GM18873 (cell line): ENCODE measurements around the gene TBC1D24.

Experiments used
- ATAC-seq: cut with Tn5 transposase; IDR thresholded peaks from one replicate; pipeline ENCODE4 v1.9.1; 2021; ENCODE audit warnings: mild to moderate bottlenecking, moderate library complexity, moderate number of reproducible peaks; ENCODE audit not compliant: unreplicated experiment, low FRiP score

Gene TBC1D24

GRCh38 chr16:2514333-2515179 is 39.6 kb downstream of the TBC1D24 start:
- ATAC-seq: no peak

GRCh38 chr16:2515180-2515851 is 40.4 kb downstream of the TBC1D24 start:
- no peak for ATAC-seq

GRCh38 chr16:2516391-2517240 is 41.7 kb downstream of the TBC1D24 start:
- no peak for ATAC-seq

- no peak for ATAC-seq
Measured at GRCh38 chr16:2517954-2518605, 43.2 kb downstream of the TBC1D24 start.

DNA sequence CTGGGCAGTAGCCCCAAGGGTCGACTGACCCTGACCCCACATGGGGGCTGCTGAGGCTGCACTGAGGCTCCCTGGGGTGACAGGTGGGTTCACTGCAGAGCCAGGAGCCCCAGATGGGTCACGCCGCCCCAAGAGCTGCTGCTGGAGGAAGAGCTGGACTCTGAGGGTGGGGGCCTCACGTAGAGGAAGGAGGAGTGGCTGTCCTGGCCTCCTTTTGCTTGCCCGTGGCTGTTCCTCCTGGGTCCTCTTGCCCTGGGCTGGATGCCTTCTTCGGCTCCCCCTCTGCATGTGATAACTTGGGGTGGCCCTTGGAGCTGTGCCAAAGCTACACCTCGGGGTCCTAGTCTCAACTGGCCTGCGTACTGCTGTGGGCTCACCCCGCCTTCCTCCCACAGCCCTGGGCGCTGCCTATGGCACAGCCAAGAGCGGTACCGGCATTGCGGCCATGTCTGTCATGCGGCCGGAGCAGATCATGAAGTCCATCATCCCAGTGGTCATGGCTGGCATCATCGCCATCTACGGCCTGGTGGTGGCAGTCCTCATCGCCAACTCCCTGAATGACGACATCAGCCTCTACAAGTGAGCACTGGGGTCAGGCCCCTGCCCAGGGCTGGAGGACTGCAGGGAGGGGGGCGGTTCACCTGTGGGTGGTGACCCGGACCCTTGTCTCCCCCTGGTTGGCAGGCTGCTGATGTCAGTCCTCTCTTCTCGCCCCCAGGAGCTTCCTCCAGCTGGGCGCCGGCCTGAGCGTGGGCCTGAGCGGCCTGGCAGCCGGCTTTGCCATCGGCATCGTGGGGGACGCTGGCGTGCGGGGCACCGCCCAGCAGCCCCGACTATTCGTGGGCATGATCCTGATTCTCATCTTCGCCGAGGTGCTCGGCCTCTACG is 44.1 kb downstream of the TBC1D24 start:
- no peak for ATAC-seq

DNA sequence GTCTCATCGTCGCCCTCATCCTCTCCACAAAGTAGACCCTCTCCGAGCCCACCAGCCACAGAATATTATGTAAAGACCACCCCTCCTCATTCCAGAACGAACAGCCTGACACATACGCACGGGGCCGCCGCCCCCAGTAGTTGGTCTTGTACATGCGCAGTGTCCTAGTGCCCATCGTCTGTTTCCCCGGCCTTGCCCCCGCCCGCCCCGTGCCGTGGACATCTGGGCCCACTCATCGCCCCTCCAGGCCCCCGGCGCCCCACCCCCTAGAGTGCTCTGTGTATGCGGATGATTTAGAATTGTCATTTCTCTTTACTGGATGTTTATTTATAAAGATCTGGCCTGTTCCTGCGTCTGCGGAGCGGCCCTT is 44.8 kb downstream of the TBC1D24 start:
- no peak for ATAC-seq

- no peak for ATAC-seq
Measured at GRCh38 chr16:2520097-2520783, 45.3 kb downstream of the TBC1D24 start, which contains the start of gene AMDHD2. Gene AMDHD2 (plus strand): TSS chr16:2520371. CDS start chr16:2520459, 88 bp downstream.

DNA sequence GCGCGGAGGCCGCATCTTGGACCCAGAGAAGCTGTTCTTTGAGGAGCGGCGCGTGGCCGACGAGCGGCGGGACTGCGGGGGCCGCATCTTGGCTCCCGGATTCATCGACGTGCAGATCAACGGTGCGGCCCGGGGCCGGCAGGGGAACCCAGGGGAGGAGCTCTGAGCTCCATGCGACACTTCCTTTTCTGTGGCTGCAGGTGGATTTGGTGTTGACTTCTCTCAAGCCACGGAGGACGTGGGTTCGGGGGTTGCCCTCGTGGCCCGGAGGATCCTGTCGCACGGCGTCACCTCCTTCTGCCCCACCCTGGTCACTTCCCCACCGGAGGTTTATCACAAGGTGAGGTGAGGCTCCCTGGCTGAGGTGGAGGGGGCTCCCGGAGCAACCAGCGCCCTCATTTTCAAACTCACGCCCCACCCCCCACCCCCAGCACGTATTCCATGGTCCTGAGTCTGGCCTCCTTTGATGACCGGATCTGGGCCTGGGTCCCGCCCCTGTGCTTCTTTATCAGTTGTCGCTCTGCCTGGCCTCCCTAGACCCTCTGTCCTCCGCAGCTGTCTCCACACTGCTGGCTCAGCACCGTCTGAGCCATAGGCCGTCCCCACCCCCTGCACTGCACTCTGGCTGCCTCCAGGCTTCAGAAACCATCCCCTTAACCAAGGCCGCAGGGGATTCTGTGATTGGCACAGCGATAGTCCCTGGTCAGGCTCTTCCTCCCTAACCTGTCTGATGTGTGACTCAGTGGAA is 46.0 kb downstream of the TBC1D24 start:
- ATAC-seq: no peak

DNA sequence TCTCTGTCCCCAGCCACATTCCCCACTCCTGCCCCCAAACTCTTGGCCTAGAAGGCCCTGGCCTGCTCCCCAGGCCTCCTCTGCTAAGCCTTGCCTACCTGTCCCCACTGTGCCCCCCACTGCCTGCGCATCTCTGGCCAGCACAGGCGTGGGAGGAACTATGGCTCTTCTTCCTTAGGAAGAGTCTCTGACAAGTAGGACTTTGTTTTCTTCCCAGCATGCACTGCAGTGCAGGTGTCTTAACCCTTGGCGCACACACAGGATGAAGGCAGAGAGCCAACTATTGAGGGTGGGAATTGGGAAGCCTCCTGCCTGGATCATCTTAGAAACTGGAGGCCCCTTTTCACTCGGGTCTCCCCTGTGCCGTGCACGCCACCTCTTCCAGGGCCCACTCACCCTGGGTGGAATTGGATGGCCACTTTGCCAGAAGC is 48.9 kb downstream of the TBC1D24 start:
- ATAC-seq: no peak

DNA sequence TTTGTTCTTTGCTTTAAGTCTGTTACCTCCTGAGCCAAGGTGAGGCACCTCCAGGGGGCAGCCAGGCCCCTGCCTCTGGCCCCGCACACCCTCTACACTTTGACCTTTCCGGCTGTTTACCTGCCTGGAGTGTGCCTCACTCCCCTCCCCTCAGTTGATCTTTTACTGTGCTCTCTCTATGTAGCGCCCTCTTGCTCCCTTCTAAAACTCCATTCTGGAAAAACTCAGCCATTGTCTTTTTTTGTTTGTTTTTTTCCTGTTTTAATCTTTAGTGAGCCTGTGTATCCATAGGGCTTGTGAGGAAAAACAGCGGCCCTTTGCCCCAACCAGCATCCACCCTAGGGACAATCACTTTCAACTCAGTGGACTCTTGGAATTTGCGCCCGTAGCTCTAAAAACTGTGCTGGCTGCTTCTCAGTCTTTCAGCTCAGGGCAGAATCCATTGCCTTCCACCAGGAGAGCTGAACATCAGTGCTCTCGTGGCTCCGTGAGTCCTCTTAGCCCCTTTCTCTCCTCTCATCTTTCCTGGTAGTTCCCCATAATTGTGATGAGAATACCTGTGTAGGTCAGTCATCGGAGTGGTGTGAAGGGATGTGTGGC is 49.5 kb downstream of the TBC1D24 start:
- ATAC-seq: no peak

DNA sequence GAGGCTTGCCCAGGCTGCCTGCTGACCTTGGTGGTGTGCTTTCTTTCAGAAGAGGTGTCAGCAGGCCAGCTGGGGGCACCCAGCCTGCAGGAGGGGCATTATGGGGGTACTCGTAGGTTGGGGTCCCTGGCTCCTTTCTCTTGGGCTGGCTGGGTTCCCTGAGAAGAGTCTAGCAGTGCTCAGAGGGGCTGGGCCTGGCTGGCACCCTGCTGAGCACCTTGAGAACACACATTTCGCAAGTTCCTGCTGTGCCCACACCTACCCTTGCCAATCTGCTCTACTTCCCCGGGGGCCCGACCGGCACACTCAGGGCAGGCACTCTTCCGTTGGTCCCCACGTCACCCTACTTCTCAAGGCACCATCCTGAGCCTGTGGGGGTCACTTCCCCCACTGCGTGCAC is 51.2 kb downstream of the TBC1D24 start:
- ATAC-seq: no peak

DNA sequence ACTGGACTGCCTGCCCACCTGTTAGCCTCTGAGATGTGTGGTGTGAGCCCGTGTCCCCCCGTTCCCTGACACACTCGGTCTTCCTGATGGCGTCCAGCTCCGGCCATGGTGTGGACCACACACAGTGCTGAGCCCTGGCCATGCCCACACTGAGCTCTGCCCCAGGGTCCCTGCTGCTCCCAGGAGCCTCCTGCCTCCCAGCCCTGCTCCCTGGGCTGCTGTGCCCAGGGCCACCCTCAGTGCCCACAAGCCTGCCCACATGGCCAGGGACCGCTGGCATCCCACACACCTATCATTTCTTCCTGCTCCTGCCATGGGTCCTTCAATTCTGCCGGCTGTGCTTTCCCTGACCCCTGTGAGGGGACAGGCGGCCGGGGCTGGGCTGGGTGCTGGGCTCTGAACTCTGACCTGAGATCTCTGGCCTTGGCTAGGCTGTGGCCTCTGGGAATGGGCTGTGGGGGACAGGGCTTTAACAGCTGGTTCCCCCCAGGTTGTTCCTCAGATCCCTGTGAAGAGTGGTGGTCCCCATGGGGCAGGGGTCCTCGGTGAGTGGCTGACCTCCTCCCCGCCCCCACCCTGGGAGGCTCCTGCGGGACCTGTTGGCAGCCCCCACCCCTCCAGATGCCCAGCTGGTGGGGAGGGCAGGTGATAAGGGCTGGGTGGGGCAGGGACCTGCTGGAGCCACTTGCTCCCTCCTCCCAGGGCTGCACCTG is 52.3 kb downstream of the TBC1D24 start:
- no peak for ATAC-seq

DNA sequence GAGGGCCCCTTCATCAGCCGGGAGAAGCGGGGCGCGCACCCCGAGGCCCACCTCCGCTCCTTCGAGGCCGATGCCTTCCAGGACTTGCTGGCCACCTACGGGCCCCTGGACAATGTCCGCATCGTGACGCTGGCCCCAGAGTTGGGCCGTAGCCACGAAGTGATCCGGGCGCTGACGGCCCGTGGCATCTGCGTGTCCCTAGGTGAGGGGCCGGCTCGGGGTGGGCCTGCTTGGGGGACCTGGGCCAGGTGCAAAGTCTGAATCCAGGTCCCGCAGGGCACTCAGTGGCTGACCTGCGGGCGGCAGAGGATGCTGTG is 52.8 kb downstream of the TBC1D24 start:
- ATAC-seq: no peak

DNA sequence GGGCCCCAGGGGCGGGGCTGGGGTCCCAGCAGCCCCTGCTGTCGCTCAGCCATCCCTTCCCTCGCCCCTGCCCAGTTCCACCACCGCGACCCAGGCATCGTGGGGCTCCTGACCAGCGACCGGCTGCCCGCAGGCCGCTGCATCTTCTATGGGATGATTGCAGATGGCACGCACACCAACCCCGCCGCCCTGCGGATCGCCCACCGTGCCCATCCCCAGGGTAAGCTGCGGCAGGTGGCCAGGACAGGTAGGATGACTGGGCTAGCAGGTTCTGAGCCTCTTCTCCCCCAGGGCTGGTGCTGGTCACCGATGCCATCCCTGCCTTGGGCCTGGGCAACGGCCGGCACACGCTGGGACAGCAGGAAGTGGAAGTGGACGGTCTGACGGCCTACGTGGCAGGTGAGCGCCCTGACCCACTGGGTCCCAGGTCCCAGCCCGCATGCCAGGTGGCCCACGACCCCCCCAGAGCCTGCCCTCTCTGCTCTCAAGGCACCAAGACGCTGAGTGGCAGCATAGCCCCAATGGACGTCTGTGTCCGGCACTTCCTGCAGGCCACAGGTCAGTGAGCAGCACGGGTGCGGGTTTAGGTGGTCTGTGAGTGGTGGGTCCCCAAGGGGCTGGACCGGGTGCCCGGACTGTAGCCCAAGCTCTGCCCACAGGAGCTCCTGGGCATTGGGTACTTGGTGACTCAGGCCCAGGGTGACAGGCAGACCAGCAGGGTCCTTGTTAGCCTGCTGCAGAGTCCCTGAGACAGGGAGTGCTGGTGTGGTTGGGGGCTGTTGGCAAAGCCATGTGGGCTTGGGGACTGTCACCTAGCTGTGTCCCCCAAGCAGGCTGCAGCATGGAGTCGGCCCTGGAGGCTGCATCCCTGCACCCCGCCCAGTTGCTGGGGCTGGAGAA is 53.5 kb downstream of the TBC1D24 start:
- no peak for ATAC-seq

DNA sequence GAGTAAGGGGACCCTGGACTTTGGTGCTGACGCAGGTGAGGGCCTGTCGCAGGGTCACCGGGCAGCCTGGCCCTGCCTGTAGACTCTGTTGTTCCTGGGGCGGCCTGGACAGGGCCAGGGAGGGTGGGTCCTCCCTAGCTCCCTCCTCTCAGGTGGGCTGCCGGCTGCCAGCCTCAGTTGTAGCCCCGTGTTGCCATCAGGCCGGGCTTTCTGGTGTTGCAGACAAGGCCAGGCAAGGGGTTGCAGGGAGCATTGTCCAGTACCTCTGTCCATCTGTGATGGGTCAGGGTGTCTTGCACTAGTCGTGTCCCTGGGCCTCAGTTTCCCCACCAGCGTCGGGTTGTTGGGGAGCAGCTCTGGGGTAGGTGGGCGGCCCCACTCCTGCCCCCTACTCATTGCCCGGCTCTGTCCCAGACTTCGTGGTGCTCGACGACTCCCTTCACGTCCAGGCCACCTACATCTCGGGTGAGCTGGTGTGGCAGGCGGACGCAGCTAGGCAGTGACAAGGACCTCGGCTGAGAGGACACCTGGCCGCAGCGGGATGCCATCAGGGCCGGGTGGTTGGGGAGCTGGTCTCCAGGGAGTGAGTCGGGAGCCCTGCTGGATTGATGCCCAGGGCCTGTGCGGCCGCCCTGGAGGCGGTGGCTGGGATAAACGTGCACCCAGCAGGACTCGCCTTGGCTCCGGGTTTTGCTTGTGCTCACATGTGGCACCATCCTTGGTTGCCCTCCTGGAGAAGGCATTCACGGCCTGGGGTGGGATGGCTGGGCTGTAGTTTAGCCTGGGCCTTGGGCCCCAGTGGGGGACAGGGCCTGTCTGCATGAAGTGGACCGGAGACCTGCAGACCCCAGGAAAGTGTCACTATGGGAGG is 54.4 kb downstream of the TBC1D24 start:
- ATAC-seq: no peak
